ENCODE data around the gene RAG2. TPM values are rescaled to one million over a fixed set of nuclear protein-coding genes. Genes with fewer than 3 reads are reported as not detected.

Gene RAG2
- total and polyA plus RNA-seq, 2 donors (not counting 3 experiments of a cell fraction or from before 2014, with no cell fraction given): not detected

GRCh38 chr11:36577373-36577772 is 20.7 kb downstream of the RAG2 start:
- FAIRE-seq (no peak), DNase-seq (ENCODE audit: low read depth, low spot score) (no peak)
- Histone ChIP-seq H3K9me3 (replicated peaks; ENCODE audit: control insufficient read depth, insufficient read depth, low read length) (no peaks in the 10 kb centered on the region), H3K27ac (ENCODE audit: insufficient read depth, low read depth, low read length) (no peak overlapping the region), H2AFZ (ENCODE audit: low read depth, low read length) (no peak overlapping the region), H3K36me3 (ENCODE audit: control insufficient read depth in 2 of 2, extremely low read depth in 1 of 2, insufficient read depth in 2 of 2, low read length in 2 of 2) (no peaks in the 10 kb centered on the region), H3K79me2 (ENCODE audit: control insufficient read depth, insufficient read depth, low read length) (no peaks in the 10 kb centered on the region), H4K20me1 (replicated peaks; ENCODE audit: control insufficient read depth, extremely low read depth, insufficient read depth, low read length) (no peaks in the 10 kb centered on the region), H3K4me1 (ENCODE audit: control insufficient read depth, extremely low read depth, insufficient read depth, low read length) (no peaks in the 10 kb centered on the region), H3K9me1 (replicated peaks; ENCODE audit: control insufficient read depth, extremely low read depth, insufficient read depth, low read length) (no peaks in the 10 kb centered on the region), H3K9ac (replicated peaks; ENCODE audit: extremely low read depth, insufficient read depth, low read length) (no peak overlapping the region), H3K4me2 (ENCODE audit: insufficient read depth, low read length) (no peak overlapping the region), H3K27me3 (ENCODE audit: control insufficient read depth in 2 of 2, insufficient read depth in 2 of 2, low read length in 2 of 2) (no peaks in the 10 kb centered on the region), H3K4me3 (replicated peaks in 1 of 3; ENCODE audit: insufficient read depth in 1 of 3, low read depth in 1 of 3, low read length in 3 of 3) (no peak overlapping the region)
- no TSS peak for BruUV-seq (replicated peaks)
- POLR2A ChIA-PET: no interaction called here
- intact Hi-C loops (cut with micrococcal nuclease) (no loop called here), dilution Hi-C loops (cut with MboI; ENCODE audit: extremely low pct_ligation_motif_present, low sequenced_read_pairs) (no loop called here)
- TF ChIP-seq JUN (IDR thresholded peaks at IDR 0.05; ENCODE audit: borderline replicate concordance, insufficient read depth, insufficient read length, low read depth) (no peak), POLR2AphosphoS5 (IDR thresholded peaks at IDR 0.05; ENCODE audit: insufficient read depth, low read depth, low read length) (no peak), EZH2 (IDR thresholded peaks at IDR 0.05; ENCODE audit: borderline replicate concordance, low read depth, low read length, severe bottlenecking) (no peak), POLR2A (IDR thresholded peaks at IDR 0.05; ENCODE audit: low read depth, low read length) (no peak), MAX (IDR thresholded peaks at IDR 0.05; ENCODE audit: insufficient read depth, insufficient read length) (no peak)
- CTCF ChIA-PET: interaction anchor here (6.8 kb wide), 1 partner anchor 14 kb away, joined by 42 read pairs; no protein-coding TSS in a partner anchor

- Histone ChIP-seq H3K9me3 (replicated peaks; ENCODE audit: control insufficient read depth, insufficient read depth, low read length) (no peaks in the 10 kb centered on the region), H3K36me3 (ENCODE audit: control insufficient read depth in 2 of 2, extremely low read depth in 1 of 2, insufficient read depth in 2 of 2, low read length in 2 of 2) (no peaks in the 10 kb centered on the region), H3K27me3 (ENCODE audit: control insufficient read depth in 2 of 2, insufficient read depth in 2 of 2, low read length in 2 of 2) (no peaks in the 10 kb centered on the region), H3K4me3 (replicated peaks in 1 of 3; ENCODE audit: insufficient read depth in 1 of 3, low read depth in 1 of 3, low read length in 3 of 3) (no peak overlapping the region), H3K9me1 (replicated peaks; ENCODE audit: control insufficient read depth, extremely low read depth, insufficient read depth, low read length) (no peaks in the 10 kb centered on the region), H2AFZ (ENCODE audit: low read depth, low read length) (no peak overlapping the region), H3K79me2 (ENCODE audit: control insufficient read depth, insufficient read depth, low read length) (no peaks in the 10 kb centered on the region), H4K20me1 (replicated peaks; ENCODE audit: control insufficient read depth, extremely low read depth, insufficient read depth, low read length) (no peaks in the 10 kb centered on the region), H3K4me1 (ENCODE audit: control insufficient read depth, extremely low read depth, insufficient read depth, low read length) (no peaks in the 10 kb centered on the region), H3K27ac (ENCODE audit: insufficient read depth, low read depth, low read length) (no peak overlapping the region), H3K9ac (replicated peaks; ENCODE audit: extremely low read depth, insufficient read depth, low read length) (no peak overlapping the region), H3K4me2 (ENCODE audit: insufficient read depth, low read length) (no peak overlapping the region)
- no peak for FAIRE-seq
- TF ChIP-seq CTCF (IDR thresholded peaks at IDR 0.05; ENCODE audit: extremely low read depth in 1 of 2, insufficient read depth in 1 of 2, low read depth in 1 of 2, low read length in 2 of 2) (no peak), GATA2 (IDR thresholded peaks at IDR 0.05; ENCODE audit: insufficient read depth, insufficient read length, low read depth, low read length) (no peak), POLR2AphosphoS5 (IDR thresholded peaks at IDR 0.05; ENCODE audit: insufficient read depth, low read depth, low read length) (no peak), POLR2A (IDR thresholded peaks at IDR 0.05; ENCODE audit: low read depth, low read length) (no peak), FOS (IDR thresholded peaks at IDR 0.05; ENCODE audit: borderline replicate concordance, insufficient read depth, low read length) (no peak), JUN (IDR thresholded peaks at IDR 0.05; ENCODE audit: borderline replicate concordance, insufficient read depth, insufficient read length, low read depth) (no peak), MYC (IDR thresholded peaks at IDR 0.05; ENCODE audit: low read depth, low read length) (no peak), EZH2 (IDR thresholded peaks at IDR 0.05; ENCODE audit: borderline replicate concordance, low read depth, low read length, severe bottlenecking) (no peak), MAX (IDR thresholded peaks at IDR 0.05; ENCODE audit: insufficient read depth, insufficient read length) (no peak)
- CTCF ChIA-PET: interaction anchor here (6.8 kb wide), 1 partner anchor 11 kb away, joined by 42 read pairs; no protein-coding TSS in a partner anchor
- DNase-seq (ENCODE audit: low read depth, low spot score): no peak
- BruUV-seq (replicated peaks): no TSS peak
- dilution Hi-C loops (cut with MboI; ENCODE audit: extremely low pct_ligation_motif_present, low sequenced_read_pairs) (no loop called here), intact Hi-C loops (cut with micrococcal nuclease) (no loop called here)
- POLR2A ChIA-PET: no interaction called here
Measured at GRCh38 chr11:36574486-36574885, 23.6 kb downstream of the RAG2 start.

All from endothelial cell of umbilical vein (primary cell).